Measurements from ENCODE around the gene UNC45A.

GRCh38 chr15:90912770-90913075, 22.4 kb upstream of the UNC45A start:
- no peak for TF ChIP-seq CTCF (IDR thresholded peaks at IDR 0.05)
- TF ChIP-seq POLR2A (IDR thresholded peaks at IDR 0.05): no peak
